GM21381 (cell line): Measurements from ENCODE around the gene OR6B3.

Source experiments
- ATAC-seq: cut with Tn5 transposase; IDR thresholded peaks from one replicate; pipeline ENCODE4 v1.9.1; 2021; ENCODE audit warnings: mild to moderate bottlenecking, moderate library complexity; ENCODE audit not compliant: unreplicated experiment

The OR6B3 gene

DNA sequence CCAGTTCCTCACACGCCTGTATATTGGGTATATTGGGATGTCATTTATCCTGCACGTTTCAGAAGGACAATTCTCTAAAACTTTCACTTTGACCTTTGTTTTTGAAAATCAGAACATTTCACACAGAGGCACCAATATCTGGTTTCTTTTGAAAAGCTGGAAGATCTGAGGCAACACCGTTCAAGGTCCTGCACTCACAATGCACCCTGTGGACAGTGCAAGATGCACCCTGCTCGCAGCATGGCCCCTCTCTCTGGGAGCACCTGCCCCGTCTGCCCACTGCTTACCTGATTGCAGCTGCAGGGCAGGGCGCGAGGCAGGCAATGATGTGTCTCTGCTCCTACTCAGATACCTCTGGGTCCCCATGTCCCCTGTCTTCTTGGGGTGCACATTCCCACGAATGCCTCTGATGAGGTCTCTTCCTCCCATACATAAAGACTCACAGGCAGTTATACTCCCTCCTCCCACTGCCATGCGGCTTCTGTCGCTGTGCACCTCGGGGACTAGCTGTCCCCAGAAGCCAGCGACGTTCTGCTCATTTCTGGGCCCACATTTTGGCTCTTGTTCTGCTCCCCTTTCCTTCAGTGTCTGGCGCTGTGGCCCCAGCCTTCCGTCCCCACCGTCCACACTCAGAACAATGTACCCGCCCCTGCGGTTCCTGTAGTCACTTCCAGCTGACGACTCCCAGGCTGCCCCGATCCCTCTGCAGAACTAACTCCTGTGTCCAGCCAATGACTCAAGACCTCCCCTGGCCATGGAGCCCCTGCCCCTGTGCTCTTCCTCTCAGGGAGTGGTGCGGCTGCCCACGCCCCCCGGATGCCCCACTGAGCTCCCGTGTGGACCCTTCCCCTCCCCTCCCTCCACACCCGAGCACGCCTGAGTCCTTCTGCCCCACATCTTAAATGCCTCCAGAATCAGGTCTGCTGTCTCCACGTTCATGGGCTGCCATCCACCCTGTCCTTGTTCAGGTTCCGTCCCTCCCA is at the start of gene OR6B3:
Gene OR6B3, minus strand, starts transcription at position 349 of the 983 bp plus-strand sequence.
- ATAC-seq: no peak

DNA sequence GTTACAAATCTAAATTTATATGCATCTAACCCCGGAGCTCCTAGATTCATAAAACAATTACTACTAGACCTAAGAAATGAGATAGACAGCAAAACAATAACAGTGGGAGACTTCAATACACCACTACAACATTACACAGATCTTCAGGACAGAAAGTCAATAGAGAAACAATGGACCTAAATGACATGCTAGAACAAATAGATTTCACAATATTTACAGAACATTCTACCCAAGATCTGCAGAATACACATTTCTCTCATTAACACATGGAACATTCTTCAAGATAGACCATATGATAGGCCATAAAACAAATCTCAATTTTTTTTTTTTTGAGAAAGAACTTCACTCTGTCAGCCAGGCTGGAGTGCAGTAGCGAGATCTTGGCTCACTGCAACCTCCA is 45.0 kb upstream of the OR6B3 start:
- no peak for ATAC-seq

DNA sequence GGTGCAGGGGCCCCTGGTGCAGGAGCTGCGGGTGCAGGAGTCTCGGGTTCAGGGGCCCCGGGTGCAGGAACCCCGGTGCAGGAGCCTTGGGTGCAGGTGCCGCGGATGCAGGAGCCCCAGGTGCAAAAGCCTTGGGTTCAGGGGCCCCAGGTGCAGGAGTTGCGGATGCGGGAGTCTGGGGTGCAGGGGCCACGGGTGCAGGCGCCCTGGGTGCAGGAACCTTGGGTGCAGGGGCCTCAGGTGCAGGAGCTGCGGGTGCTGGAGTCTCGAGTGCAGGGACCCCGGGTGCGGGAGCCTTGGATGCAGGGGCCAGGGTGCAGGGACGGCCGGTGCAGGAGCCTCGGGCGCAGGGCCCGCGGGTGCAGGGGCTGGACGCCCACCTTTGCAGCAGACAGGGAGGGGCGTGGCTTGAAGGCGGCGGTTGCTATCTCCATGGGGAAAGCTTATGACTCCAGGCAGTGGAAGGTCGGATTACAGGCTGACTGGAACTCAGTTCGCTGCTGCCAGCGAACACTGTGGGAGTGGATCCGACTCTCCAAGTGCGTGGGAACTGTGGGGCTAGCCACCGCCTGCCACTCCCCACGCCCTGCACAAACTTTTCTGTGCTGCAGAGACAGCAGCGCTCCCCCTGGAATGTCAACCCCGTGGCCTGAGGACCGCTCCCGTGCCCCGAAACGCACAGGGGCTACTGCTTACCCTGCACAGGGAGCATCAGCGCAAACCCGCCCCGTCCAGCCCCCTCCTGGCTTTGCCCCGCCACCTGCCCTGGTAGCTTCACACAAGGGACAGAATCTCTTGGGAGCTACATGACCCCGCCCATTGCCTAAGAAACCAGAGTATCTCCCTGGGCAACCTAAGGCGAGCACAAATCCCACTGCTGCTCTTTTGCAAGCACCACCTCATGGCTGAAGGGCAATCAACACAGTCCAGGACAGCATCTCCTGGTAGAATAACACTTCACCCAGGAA is 42.5 kb upstream of the OR6B3 start:
- ATAC-seq: no peak

DNA sequence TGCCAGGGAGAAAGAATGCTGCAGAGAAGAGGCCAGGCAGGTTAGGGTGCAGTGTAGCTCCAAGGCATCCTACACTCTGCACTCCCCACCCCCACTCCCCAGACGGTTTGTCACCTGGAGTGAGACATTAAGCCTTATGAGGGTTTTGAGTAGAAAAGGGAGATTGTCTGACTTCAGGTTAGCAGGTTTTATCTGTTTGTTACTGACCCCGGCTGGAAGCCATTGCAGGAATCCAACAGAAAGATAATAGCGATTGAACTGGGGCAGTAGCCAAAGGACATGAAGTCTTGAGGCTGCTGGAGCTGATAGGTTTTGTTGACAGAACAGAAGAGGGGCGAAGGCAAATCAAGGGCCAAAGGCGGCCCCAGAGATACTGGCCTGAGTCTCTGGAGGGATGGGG is 36.0 kb upstream of the OR6B3 start:
- no peak for ATAC-seq

DNA sequence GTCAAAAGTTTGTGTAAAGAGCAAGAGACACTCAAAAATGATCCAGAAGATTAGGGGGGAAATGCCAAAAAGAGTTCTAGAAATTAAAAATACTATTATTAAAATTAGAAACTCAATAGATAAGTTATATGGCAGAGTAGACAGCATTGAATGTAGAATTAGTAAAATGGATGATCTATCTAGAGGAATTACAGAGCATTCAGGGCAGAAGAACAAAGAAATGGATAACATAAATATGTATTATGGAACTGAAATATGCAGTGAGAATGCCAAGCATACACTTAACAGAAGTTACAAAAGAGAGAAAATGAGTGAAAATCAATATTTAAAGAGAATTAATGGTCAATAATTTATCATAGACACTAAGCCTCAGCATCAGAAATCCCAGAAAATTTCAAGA is 33.2 kb upstream of the OR6B3 start:
- no peak for ATAC-seq

DNA sequence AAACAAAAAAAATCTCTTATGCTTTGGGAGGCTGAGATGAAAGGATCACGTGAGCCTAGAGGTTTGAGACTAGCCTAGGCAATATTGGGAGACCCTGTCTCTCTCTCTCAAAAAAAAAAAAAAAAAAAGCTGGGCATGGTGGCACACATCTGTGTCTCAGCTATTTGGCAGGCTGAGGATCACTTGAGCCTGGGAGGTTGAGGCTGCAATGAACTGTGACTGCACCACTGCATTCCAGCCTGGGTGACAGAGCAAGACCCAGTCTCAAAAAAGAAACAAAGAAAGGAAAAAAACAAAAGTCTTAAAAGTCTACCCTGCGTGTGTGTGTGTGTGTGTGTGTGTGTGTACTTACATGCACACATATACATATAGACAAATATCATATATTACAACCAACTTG is 25.3 kb upstream of the OR6B3 start:
- no peak for ATAC-seq

DNA sequence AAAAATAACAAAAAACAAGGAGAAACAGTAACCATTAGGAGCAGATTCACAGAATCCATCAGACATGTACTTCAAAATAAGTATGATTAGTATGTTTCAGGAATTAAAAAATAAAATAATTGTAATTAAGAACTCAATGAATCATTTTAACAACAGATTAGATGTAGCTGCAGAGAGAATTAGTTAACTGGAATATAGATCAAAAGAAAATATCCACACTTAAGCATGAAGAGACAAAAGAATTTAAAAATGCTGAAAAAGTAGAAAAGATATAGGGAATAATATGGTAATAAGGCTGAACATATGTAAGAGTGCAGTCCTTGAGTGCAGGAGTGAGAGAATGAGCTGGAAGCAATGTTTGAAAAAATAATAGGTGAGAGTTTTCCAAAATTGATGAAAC is 24.1 kb upstream of the OR6B3 start:
- no peak for ATAC-seq

DNA sequence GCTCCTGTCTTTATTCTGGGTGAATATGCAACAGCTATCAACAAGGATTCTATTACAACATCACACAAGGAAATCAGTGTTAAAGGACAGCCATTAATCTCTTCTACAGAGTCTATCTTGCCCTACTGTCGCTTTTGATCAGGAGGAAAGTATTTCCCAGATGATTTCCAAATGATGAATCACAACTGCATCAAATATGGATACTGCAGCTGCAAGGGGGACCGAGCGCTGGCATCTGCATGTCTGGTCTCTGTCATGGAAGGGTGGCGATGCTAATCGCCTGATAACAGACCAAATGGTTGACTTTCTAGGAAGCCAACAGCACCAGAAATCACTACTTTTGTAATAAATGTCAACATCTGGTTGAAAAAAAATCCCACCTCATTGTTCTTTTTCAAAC is 21.2 kb upstream of the OR6B3 start:
- ATAC-seq: no peak

DNA sequence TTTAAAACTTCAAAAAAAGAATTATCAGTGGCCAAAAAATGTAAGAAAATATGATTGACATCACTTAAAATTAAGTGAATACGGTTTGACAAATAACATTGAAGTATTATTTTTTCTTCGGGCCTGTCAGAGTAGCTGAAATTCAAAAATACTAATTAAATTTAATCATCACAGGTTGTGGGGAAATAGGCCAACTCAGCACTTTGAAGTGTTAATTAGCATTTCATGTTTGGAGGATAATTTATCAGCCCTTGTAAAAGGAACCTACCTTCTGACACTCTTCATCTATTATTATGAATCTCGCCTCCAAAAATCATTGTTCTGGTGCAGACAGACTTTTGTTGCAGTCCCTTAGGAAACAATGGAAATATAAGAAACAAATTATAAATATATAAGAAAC is 17.6 kb upstream of the OR6B3 start:
- no peak for ATAC-seq

DNA sequence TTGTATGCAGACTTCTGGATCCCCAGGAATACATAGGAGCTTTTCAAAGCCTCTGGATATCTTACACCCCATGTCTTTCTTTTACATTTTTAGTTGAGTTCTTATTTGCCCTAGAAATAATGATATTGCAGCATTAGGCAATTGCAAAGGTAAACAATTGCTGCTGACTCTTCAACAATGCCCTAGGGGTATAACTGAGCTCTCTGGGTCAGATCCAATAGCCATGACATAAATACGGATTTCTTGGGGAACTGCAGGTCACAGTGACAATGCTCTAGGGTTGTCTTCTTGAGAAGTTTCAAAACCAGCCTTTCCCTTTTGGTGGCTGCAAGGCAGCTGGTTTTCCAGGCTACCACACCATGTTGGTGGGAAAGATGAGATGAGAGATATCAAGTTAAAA is 16.5 kb upstream of the OR6B3 start:
- ATAC-seq: no peak

DNA sequence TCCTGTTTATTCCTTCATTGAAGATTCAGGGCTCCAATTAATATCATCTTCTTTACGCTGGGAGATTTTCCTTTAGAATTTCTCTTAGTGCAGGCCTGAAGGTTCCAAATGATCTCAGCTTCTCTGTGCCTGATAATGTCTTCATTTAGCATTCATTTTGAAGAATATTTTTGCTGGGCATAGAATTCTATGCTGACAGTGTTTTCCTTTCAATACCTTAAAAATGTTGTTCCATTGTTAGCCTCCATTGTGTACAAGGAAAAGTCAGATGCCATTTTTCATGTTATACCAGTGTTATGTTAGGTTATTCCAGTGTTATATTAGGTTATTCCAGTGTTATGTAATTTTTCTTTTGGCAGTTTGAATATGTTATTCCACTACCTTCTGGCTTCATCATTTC is 14.9 kb upstream of the OR6B3 start:
- no peak for ATAC-seq

DNA sequence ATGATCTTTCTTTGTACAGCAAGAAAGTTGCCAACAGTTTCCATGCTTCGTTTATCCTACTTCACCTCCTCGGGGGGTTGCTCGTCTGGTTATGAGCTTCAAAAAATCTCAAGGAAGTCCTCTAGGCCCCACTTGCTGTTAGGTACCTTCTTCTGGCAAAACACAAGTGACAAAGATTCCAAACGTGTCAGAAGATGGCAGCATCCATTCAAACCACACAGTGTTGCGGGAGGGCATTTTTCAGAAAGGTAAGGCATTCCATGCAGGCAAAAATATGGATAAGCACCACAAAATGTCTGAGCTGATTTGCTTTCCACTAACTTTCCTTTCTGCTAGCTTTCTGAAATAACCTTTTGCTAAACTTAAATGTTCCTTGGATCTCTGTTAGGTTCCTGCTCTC is 13.2 kb upstream of the OR6B3 start:
- ATAC-seq: no peak

DNA sequence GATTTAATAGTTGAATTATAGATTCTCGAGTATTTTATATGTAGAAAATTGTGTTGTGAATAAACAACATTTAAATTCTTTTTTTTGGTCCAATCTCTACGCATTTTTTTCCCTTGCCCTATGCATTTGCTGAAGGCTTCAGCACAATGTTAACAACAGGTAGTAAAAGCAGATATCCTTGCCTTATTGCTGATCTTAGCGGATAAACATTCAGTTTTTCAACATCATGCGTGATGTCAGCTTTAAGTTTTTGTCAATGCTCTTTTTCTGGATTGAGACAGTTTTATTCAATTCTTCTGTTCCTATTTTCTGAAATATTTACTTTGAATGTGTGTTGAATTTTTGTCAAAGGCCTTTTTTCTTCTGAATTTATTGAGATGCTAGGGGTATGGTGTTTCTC is 11.6 kb upstream of the OR6B3 start:
- no peak for ATAC-seq

DNA sequence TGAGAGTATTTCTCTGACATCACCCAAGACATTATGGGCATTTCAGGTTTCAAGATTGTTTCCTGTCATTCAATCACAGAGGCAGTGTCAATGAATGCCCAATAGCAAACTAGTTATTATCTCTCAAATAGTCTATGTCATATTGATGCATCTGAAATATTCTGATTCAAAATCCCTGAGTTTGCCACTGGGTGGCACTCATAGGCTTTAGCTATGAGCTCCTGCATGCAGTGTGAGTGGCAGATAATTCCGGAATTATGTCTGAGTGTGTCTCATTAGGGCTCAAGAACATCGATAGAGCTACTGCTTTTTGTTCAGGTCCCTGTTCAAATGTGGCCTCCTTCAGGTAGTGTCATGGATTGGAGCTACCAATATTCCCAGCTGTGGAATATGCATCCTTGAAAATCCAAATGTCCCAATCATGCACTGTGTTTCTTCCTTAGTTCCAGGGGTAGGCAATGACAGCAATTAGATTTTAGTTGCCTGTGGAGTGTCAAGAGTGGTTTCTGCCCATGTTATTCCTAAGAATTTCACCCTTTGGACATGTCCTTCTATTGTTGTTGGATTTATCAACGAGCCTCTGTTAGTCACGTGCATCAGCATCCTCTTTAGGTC is 7.8 kb upstream of the OR6B3 start:
- ATAC-seq: no peak

DNA sequence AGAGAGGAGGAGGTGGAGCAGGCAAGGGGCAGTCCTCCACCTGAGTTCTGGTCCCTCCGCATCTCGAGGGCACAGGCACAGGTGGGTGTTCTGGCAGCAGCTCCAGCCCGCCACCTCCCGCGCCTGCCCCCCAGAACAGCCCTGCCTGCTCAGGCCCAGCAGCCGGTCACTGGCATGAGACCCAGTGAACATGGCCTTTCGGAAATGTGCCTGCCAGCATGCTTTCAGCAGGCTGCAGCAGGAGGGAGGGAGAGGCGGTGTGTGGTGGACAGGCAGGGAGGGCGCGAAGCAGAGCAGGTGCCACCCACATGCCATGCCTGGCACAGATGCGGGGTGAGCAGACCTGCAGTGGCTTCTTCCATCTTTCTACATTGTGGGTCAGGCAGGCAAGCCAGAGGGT is 3.4 kb upstream of the OR6B3 start:
- ATAC-seq: no peak

DNA sequence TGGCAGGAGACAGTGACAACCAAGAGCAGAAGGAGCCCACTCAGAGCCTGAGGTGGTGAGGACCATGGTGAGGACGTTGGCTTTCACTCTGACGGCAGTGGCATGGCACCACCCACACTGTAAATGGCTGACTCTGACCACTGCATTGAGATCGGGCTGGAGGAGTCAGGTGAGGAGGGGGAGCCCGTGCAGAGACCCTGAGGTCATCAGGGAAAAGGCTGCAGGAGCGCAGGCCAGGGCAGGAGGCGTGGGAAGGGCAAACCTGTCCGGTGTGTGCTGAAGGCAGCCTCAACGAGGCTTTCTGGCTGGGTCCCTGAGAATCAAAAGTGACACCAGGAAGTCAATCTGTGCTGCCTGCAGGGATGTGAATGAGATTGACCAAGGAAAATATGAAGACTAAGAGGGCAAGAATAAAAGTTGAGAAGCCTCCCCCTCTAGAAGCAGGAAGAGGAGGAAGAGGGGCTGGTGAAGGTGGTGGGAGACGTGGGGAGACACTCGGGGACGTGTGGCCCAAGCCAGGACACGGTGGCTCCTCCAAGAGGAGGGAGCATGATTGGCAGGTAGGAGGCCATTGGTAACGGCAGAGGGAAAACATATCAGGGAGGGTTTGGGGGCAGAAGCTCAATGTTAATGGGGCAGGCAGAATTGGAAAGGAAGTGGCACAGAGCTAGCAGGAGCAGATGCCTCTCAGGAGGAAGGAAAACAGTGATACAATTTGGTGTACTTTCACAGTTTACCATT is 2.0 kb upstream of the OR6B3 start:
- no peak for ATAC-seq

DNA sequence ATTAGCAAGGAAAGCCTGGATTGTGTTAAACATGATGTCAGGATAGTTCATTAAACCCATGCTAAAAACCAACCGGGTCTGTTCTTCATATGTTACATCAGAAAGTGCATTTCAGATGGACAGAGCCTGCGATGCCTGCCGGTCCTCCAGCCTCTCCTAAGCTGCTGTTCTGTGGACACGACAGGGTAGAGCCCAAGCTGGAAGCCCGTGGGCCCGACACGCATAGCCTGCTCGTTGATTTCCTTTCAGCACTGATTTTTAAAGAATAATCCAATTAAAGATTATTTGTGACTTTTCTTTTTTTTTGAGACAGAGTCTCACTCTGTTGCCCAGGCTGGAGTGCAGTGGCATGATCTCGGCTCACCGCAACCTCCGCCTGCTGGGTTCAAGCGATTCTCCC is 797 bp downstream of the OR6B3 start:
- ATAC-seq: no peak

DNA sequence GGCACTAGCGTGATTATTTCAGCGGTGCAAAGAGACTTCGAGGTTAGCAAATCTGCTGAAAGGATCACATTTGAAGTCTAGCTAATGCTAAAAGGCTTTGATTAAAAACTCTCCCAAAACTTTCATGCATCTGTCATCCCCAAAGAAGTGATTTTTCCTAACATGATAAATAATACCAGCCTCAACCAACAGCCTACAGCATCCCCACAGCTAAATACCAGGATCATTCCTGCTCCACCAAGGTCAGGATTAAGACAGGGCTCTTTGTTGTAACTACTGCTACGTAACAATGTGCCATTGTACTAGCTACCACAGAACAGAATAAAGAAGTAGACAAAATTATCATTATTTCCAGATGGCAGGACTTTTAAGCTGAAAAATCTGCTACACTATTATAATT is 1.6 kb downstream of the OR6B3 start:
- ATAC-seq: no peak

DNA sequence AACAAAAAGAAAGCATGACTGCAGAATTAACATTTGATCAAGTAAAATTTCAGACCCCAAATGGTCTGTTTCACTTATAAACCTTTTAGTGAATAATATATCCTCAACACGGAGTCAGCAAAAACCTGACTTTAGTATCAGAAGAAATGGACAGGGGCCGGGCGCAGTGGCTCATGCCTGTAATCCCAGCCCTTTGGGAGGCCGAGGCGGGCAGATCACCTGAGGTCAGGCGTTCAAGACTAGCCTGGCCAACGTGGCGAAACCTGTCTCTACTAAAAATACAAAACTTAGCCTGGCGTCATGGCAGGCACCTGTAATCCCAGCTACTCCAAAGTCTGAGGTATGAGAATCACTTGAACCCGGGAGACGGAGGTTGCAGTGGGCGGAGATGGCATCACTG is 3.0 kb downstream of the OR6B3 start:
- ATAC-seq: no peak

DNA sequence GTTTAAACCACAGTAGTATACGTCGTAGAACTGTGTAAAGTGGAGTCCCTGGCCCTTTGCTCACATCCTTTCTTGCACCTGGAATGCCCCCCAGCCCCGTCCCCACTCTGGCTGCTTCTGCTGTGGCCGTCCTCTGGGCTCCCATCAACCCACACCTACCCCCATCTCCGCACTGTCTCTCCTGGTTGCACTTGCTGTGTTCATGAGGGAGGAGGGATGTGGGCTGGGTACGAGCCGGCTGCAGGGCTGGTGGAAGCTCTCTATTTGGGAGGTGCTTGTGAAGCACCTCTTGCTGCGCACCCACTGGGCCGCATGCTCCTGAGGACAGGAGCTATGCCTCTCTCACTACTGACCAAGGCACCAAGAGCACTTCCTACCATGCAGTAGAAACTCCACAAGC is 5.1 kb downstream of the OR6B3 start:
- ATAC-seq: no peak

DNA sequence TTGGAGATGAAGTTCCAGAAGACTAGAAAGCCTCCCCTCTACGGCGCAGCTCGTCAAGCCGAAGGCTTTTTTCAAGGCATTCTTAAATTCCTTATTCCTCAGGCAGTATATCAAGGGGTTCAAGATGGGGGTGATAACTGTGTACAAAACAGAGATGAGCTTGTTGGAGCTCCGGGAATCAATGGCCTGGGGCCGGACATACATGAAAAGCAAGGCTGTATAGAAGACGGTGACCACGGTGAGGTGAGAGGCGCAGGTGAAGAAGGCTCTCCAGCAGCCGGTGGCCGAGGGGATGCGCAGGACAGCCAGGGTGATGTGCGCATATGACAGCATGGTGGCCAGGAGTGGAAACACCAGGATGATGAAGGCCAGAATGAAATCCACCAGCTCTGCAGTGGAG is 8.2 kb downstream of the OR6B3 start:
- ATAC-seq: no peak
